H9 (cell line): Measurements from ENCODE around the gene INTS1. TPM values are rescaled to one million over a fixed set of nuclear protein-coding genes. Genes with fewer than 3 reads are reported as not detected.

Source experiments
- DNase-seq: peaks from one replicate; pipeline ENCODE4 v3.0.0-alpha.2; 2017
- H2AFZ ChIP-seq: one replicate; pipeline ENCODE4 v1.6.1; 2013; ENCODE audit warnings: mild to moderate bottlenecking, low read length, control low read depth, moderate library complexity
- H2AK5ac ChIP-seq: 2 replicates; pipeline ENCODE4 v1.6.1; 2013; ENCODE audit warnings: low read length, control low read depth, mixed read lengths; ENCODE audit not compliant: insufficient read length
- H2BK120ac ChIP-seq: one replicate; pipeline ENCODE4 v1.6.1; 2013; ENCODE audit warnings: low read depth, mild to moderate bottlenecking, low read length, control low read depth, inconsistent platforms; ENCODE audit not compliant: poor library complexity, severe bottlenecking
- H2BK12ac ChIP-seq: 2 replicates; pipeline ENCODE4 v1.6.1; 2013; ENCODE audit warnings: low read length, control low read depth, mixed read lengths, low read depth; ENCODE audit not compliant: insufficient read length
- H2BK15ac ChIP-seq: 2 replicates; pipeline ENCODE4 v1.6.1; 2013; ENCODE audit warnings: low read depth, low read length, control low read depth
- H2BK20ac ChIP-seq: one replicate; pipeline ENCODE4 v1.6.1; 2013; ENCODE audit warnings: low read depth, mild to moderate bottlenecking, low read length, control low read depth, inconsistent platforms; ENCODE audit not compliant: poor library complexity, severe bottlenecking
- H2BK5ac ChIP-seq: 2 replicates; pipeline ENCODE4 v1.6.1; 2013; ENCODE audit warnings: low read length, control low read depth, mixed read lengths; ENCODE audit not compliant: insufficient read length
- H3K14ac ChIP-seq: 2 replicates; pipeline ENCODE4 v1.6.1; 2013; ENCODE audit warnings: low read length, control low read depth; ENCODE audit not compliant: insufficient read depth
- H3K18ac ChIP-seq: 2 replicates; pipeline ENCODE4 v1.6.1; 2013; ENCODE audit warnings: low read depth, mild to moderate bottlenecking, mixed read lengths, low read length, control low read depth; ENCODE audit not compliant: insufficient read length
- H3K23ac ChIP-seq: 2 replicates; pipeline ENCODE4 v1.6.1; 2013; ENCODE audit warnings: low read length, control low read depth, mixed read lengths, low read depth; ENCODE audit not compliant: insufficient read length
- H3K23me2 ChIP-seq: 2 replicates; pipeline ENCODE4 v1.6.1; 2013; ENCODE audit warnings: low read depth, mild to moderate bottlenecking, mixed read lengths, low read length, control low read depth; ENCODE audit not compliant: insufficient read length, poor library complexity, severe bottlenecking
- H3K27ac ChIP-seq: 2 replicates; pipeline ENCODE4 v1.5.1; 2013; ENCODE audit warnings: low read length, control low read depth, mixed read lengths, low read depth; ENCODE audit not compliant: insufficient read length
- H3K27me3 ChIP-seq: 2 replicates; pipeline ENCODE4 v1.6.1; 2013; ENCODE audit warnings: low read length, control low read depth, inconsistent platforms; ENCODE audit not compliant: insufficient read depth
- H3K4ac ChIP-seq: 2 replicates; pipeline ENCODE4 v1.6.1; 2013; ENCODE audit warnings: low read depth, mild to moderate bottlenecking, control low read depth, inconsistent platforms, low read length, moderate library complexity
- H3K4me1 ChIP-seq: 2 replicates; pipeline ENCODE4 v1.6.1; 2013; ENCODE audit warnings: low read length, control low read depth, inconsistent platforms; ENCODE audit not compliant: insufficient read depth
- H3K4me2 ChIP-seq: 2 replicates; pipeline ENCODE4 v1.6.1; 2013; ENCODE audit warnings: low read length, control low read depth, mixed read lengths; ENCODE audit not compliant: insufficient read length, insufficient read depth
- H3K56ac ChIP-seq: 2 replicates; pipeline ENCODE4 v1.6.1; 2013; ENCODE audit warnings: low read depth, mild to moderate bottlenecking, mixed read lengths, low read length, control low read depth; ENCODE audit not compliant: insufficient read length
- H3K79me1 ChIP-seq: 2 replicates; pipeline ENCODE4 v1.6.1; 2013; ENCODE audit warnings: low read depth, mild to moderate bottlenecking, moderate library complexity, low read length, control low read depth, inconsistent platforms; ENCODE audit not compliant: insufficient read depth, poor library complexity, severe bottlenecking
- H3K79me2 ChIP-seq: 2 replicates; pipeline ENCODE4 v1.6.1; 2013; ENCODE audit warnings: low read length, control low read depth, inconsistent platforms; ENCODE audit not compliant: insufficient read depth
- H3K9ac ChIP-seq: 2 replicates; pipeline ENCODE4 v1.6.1; 2013; ENCODE audit warnings: low read length, control low read depth, mixed read lengths; ENCODE audit not compliant: insufficient read length; ENCODE audit errors: extremely low read depth
- H3K9me3 ChIP-seq: one replicate; pipeline ENCODE4 v1.6.1; 2013; ENCODE audit warnings: low read depth, low read length, inconsistent platforms; ENCODE audit not compliant: control insufficient read depth
- H3T11ph ChIP-seq: one replicate; pipeline ENCODE4 v1.6.1; 2013; ENCODE audit warnings: mild to moderate bottlenecking, low read length, control low read depth, inconsistent platforms
- H4K20me1 ChIP-seq: one replicate; pipeline ENCODE4 v1.6.1; 2013; ENCODE audit not compliant: control insufficient read depth, insufficient read length, insufficient read depth
- H4K5ac ChIP-seq: 2 replicates; pipeline ENCODE4 v1.6.1; 2013; ENCODE audit warnings: low read depth, mild to moderate bottlenecking, mixed read lengths, low read length, control low read depth; ENCODE audit not compliant: insufficient read length
- H4K8ac ChIP-seq: replicated peaks from 2 replicates; pipeline ENCODE4 v1.6.1; 2013; ENCODE audit warnings: low read length, control low read depth, mixed read lengths, low read depth; ENCODE audit not compliant: insufficient read length
- H4K91ac ChIP-seq: 2 replicates; pipeline ENCODE4 v1.6.1; 2013; ENCODE audit warnings: low read depth, mild to moderate bottlenecking, moderate library complexity, mixed read lengths, low read length, control low read depth; ENCODE audit not compliant: insufficient read length
- H3K27ac Mint-ChIP-seq, 3 experiments: 2 replicates in 2 of 3; 3 replicates in 1 of 3; pipeline ENCODE4 v1.8.0; 2020 to 2021; ENCODE audit warnings: mixed read lengths in 3 of 3, mild to moderate bottlenecking in 1 of 3, moderate library complexity in 1 of 3
- H3K27me3 Mint-ChIP-seq: 2 replicates; pipeline ENCODE4 v1.8.0; 2021; ENCODE audit warnings: low read depth, mild to moderate bottlenecking, moderate library complexity, mixed read lengths
- H3K36me3 Mint-ChIP-seq, 3 experiments: 2 replicates in 2 of 3; 3 replicates in 1 of 3; pipeline ENCODE4 v1.8.0; 2020 to 2021; ENCODE audit warnings: low read depth in 3 of 3, mixed read lengths in 3 of 3; ENCODE audit not compliant: insufficient read depth in 1 of 3
- H3K4me1 Mint-ChIP-seq, 2 experiments: 2 replicates each; pipeline ENCODE4 v1.8.0; 2020; ENCODE audit warnings: mixed read lengths in 2 of 2
- H3K4me3 Mint-ChIP-seq, 2 experiments: 2 replicates in 1 of 2; 3 replicates in 1 of 2; pipeline ENCODE4 v1.8.0; 2020 to 2021; ENCODE audit warnings: mild to moderate bottlenecking in 2 of 2, mixed read lengths in 2 of 2, moderate library complexity in 1 of 2
- H3K9me3 Mint-ChIP-seq, 2 experiments: 2 replicates in 1 of 2; 3 replicates in 1 of 2; pipeline ENCODE4 v1.8.0; 2020; ENCODE audit warnings: mild to moderate bottlenecking in 2 of 2, mixed read lengths in 2 of 2, moderate library complexity in 1 of 2
- WGBS: extraction: QIAGEN DNeasy Blood & Tissue Kit; methylation state at CpG from one replicate; pipeline ENCODE4 v1.1.7; 2013; ENCODE audit warnings: missing lambda C conversion rate, low lambda C conversion rate, mixed read lengths; ENCODE audit not compliant: insufficient read length; ENCODE audit errors: extremely low coverage; 5-methylcytosine and 5-hydroxymethylcytosine counted together
- total RNA-seq: library from RNA; stranded (reverse); gene quantifications from 2 replicates; pipeline ENCODE4 v1.2.1, GENCODE V29; 2021
- TF ChIP-seq, protein P1 (sequence below): fragments of 200-600 bp; sonication (generic); conservative IDR thresholded peaks from 3 replicates; pipeline ENCODE4 v1.8.0; 2021; ENCODE audit warnings: antibody characterized with exemption, mild to moderate bottlenecking

INTS1 gene
- total RNA-seq, 1 experiment from 2014 or later, result 133 TPM

DNA sequence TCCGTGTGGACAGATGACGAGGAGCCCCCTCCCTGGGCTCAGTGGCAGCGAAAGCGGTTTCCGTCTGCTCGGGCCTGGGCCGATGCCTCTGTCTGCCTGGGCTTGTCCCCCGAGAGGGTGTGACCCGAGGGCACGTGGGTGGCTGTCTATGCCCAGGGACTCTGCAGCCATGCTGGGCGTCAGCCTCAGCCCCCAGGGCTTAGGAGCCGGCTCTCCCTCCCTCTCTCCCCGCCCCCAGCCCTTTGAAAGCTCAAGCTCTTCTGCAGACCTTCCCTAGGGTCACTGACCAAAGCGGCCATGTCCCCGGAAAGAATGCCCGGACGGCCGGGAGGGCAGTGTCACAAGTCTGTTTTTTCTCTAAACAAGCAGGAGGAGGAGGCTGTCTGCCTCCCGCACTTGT lies 52.0 kb downstream of the INTS1 start:
- no peak overlapping the region for H3K4me3 Mint-ChIP-seq
- no peak overlapping the region for H3K27ac ChIP-seq

More for the DNA sequence above, 52.0 kb downstream of the INTS1 start:
- TF ChIP-seq, protein P1, sequence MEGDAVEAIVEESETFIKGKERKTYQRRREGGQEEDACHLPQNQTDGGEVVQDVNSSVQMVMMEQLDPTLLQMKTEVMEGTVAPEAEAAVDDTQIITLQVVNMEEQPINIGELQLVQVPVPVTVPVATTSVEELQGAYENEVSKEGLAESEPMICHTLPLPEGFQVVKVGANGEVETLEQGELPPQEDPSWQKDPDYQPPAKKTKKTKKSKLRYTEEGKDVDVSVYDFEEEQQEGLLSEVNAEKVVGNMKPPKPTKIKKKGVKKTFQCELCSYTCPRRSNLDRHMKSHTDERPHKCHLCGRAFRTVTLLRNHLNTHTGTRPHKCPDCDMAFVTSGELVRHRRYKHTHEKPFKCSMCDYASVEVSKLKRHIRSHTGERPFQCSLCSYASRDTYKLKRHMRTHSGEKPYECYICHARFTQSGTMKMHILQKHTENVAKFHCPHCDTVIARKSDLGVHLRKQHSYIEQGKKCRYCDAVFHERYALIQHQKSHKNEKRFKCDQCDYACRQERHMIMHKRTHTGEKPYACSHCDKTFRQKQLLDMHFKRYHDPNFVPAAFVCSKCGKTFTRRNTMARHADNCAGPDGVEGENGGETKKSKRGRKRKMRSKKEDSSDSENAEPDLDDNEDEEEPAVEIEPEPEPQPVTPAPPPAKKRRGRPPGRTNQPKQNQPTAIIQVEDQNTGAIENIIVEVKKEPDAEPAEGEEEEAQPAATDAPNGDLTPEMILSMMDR, result no peak
- Histone ChIP-seq H3K4ac (no peak overlapping the region), H2BK15ac (no peak overlapping the region), H2BK20ac (no peak overlapping the region), H3K18ac (no peak overlapping the region), H4K8ac (no peak overlapping the region), H2BK12ac (no peak overlapping the region), H4K91ac (no peak overlapping the region), H2BK120ac (no peak overlapping the region), H3K79me1 (no peaks in the 10 kb centered on the region), H2BK5ac (no peak overlapping the region), H4K20me1 (peaks cover 2% of the 10 kb centered on the region), H3K23me2 (no peaks in the 10 kb centered on the region), H3K9ac (no peak overlapping the region), H3K56ac (no peak overlapping the region), H2AFZ (no peak overlapping the region), H3K27me3 (no peaks in the 10 kb centered on the region), H3K4me1 (no peaks in the 10 kb centered on the region), H3K4me2 (no peak overlapping the region), H3K14ac (no peak overlapping the region; the same call in 1 of the 2 replicates), H3K9me3 (no peaks in the 10 kb centered on the region), H3K79me2 (no peaks in the 10 kb centered on the region), H2AK5ac (no peak overlapping the region), H3T11ph (no peak overlapping the region), H3K23ac (no peak overlapping the region), H4K5ac (no peak overlapping the region)
- H3K27me3 Mint-ChIP-seq, result no peaks in the 10 kb centered on the region
- H3K36me3 Mint-ChIP-seq, result no peaks in the 10 kb centered on the region
- H3K4me1 Mint-ChIP-seq, result peaks cover 0 to 11% of the 10 kb centered on the region in 2 experiments; a peak in 1 of 4 replicates
- H3K27ac Mint-ChIP-seq, result peak overlapping the region in 2 of 3 experiments; percentile 40 to 55; a peak in 2 of 7 replicates
- DNase-seq, result no peak
- WGBS, result no CpG with 5 or more reads among the region's 19 CpGs
- no peaks in the 10 kb centered on the region for H3K9me3 Mint-ChIP-seq
